ENCODE measurements around the gene GABBR1. TPM values are rescaled to one million over a fixed set of nuclear protein-coding genes. Genes with fewer than 3 reads are reported as not detected.

The GABBR1 gene
- total RNA-seq, 1 donor from 2014 or later, result 38.5 TPM

GRCh38 chr6:29577544-29577943 lies 55.4 kb downstream of the GABBR1 start:
- no peak for ATAC-seq
- TF ChIP-seq, protein P1, sequence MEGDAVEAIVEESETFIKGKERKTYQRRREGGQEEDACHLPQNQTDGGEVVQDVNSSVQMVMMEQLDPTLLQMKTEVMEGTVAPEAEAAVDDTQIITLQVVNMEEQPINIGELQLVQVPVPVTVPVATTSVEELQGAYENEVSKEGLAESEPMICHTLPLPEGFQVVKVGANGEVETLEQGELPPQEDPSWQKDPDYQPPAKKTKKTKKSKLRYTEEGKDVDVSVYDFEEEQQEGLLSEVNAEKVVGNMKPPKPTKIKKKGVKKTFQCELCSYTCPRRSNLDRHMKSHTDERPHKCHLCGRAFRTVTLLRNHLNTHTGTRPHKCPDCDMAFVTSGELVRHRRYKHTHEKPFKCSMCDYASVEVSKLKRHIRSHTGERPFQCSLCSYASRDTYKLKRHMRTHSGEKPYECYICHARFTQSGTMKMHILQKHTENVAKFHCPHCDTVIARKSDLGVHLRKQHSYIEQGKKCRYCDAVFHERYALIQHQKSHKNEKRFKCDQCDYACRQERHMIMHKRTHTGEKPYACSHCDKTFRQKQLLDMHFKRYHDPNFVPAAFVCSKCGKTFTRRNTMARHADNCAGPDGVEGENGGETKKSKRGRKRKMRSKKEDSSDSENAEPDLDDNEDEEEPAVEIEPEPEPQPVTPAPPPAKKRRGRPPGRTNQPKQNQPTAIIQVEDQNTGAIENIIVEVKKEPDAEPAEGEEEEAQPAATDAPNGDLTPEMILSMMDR (IDR thresholded peaks at IDR 0.05), result no peak
- DNase-seq, result no peak
- Histone ChIP-seq H3K4me1 (no peaks in the 10 kb centered on the region), H3K27me3 (ENCODE audit: low read depth) (peaks cover 5% of the 10 kb centered on the region), H3K9me3 (no peaks in the 10 kb centered on the region), H3K36me3 (no peaks in the 10 kb centered on the region), H3K4me3 (no peak overlapping the region), H3K27ac (no peak overlapping the region)
- intact Hi-C loops (cut with DNase I), result no loop called here

- H3K36me3 ChIP-seq, result no peaks in the 10 kb centered on the region
- H3K9me3 ChIP-seq, result no peaks in the 10 kb centered on the region
- H3K4me1 ChIP-seq, result no peaks in the 10 kb centered on the region
- H3K27ac ChIP-seq, result no peak overlapping the region
- TF ChIP-seq, protein P1 (IDR thresholded peaks at IDR 0.05), result no peak
- no peak for ATAC-seq
- no peak for DNase-seq
- no peak overlapping the region for H3K4me3 ChIP-seq
- no peaks in the 10 kb centered on the region for H3K27me3 ChIP-seq (ENCODE audit: low read depth)
- intact Hi-C loops (cut with DNase I), result no loop called here
These were observed 56.9 kb downstream of the GABBR1 start for GRCh38 chr6:29576056-29576455.

DNA sequence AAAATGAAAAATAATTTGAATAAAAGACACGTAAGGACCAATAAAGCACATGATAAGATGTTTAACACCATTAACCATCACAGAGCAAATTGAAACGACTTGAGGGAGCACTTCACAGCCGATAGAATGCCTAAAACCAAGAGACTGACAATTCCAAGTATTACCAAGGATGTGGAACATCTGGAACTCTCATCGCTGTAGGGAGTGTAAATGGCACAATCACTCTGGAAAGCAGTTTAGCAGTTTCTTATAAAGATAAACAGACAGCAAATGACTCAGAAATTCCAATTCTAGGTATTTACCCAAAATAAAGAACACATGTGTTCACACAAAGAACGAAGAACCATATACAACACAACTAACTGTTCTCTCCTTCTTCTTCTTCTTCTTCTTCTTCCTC lies 65.0 kb downstream of the GABBR1 start:
- H3K36me3 ChIP-seq, result no peaks in the 10 kb centered on the region
- no peak overlapping the region for H3K4me3 ChIP-seq
- H3K27me3 ChIP-seq (ENCODE audit: low read depth), result no peaks in the 10 kb centered on the region
- H3K4me1 ChIP-seq, result no peaks in the 10 kb centered on the region
- intact Hi-C loops (cut with DNase I), result no loop called here
- no peaks in the 10 kb centered on the region for H3K9me3 ChIP-seq
- H3K27ac ChIP-seq, result no peak overlapping the region
- DNase-seq (no peak), ATAC-seq (no peak)
- TF ChIP-seq, protein P1 (IDR thresholded peaks at IDR 0.05), result no peak

- TF ChIP-seq, protein P1 (IDR thresholded peaks at IDR 0.05), result no peak
- no peaks in the 10 kb centered on the region for H3K9me3 ChIP-seq
These were observed 65.4 kb downstream of the GABBR1 start for GRCh38 chr6:29567541-29567940.

DNA sequence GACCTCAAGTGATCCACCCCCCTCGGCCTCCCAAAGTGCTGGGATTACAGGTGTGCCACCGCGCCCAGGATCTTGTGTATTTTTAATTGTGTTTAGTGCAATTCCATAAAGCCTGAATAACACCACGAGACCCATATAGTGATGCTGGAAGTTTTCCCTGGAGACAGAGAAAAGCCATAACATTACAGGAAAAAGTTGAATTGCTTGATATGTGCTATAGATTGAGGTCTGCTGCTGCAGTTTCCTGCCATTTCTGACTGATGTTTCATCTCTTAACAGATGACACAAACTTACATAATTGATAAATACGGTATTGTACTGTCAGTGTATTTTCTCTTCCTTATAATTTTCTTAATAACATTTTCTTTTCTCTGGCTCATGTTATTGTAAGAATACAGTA lies 66.1 kb downstream of the GABBR1 start:
- Histone ChIP-seq H3K36me3 (no peaks in the 10 kb centered on the region), H3K9me3 (no peaks in the 10 kb centered on the region), H3K4me1 (no peaks in the 10 kb centered on the region), H3K4me3 (no peak overlapping the region), H3K27ac (no peak overlapping the region), H3K27me3 (ENCODE audit: low read depth) (no peaks in the 10 kb centered on the region)
- TF ChIP-seq, protein P1 (IDR thresholded peaks at IDR 0.05), result no peak
- DNase-seq, result no peak
- intact Hi-C loops (cut with DNase I), result no loop called here
- ATAC-seq, result no peak

More at GRCh38 chr6:29567541-29567940, 65.4 kb downstream of the GABBR1 start:
- Histone ChIP-seq H3K4me3 (no peak overlapping the region), H3K4me1 (no peaks in the 10 kb centered on the region), H3K27me3 (ENCODE audit: low read depth) (no peaks in the 10 kb centered on the region), H3K27ac (no peak overlapping the region), H3K36me3 (no peaks in the 10 kb centered on the region)
- DNase-seq (no peak), ATAC-seq (no peak)
- intact Hi-C loops (cut with DNase I), result no loop called here

DNA sequence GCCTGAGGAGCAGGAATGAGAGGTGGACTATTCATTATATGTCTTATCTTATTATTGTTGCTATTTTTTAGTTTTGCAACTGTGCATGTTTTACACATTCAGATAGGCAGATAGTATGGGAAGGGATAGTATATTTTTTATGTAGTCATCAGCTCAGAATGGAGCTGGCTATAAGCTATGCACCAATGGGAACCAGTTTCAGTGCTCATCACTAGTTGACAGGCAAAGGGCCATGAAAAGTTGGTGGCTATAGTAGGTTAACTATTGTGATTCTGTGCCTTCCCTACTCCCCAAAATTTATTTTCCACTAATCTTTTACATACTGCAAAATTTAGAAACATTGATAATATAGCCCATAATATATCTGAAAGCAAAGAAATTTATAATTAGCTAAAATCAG lies 68.1 kb downstream of the GABBR1 start:
- Histone ChIP-seq H3K36me3 (no peaks in the 10 kb centered on the region), H3K4me3 (no peak overlapping the region), H3K9me3 (no peaks in the 10 kb centered on the region), H3K4me1 (no peaks in the 10 kb centered on the region), H3K27ac (no peak overlapping the region), H3K27me3 (ENCODE audit: low read depth) (no peaks in the 10 kb centered on the region)
- DNase-seq (no peak), ATAC-seq (no peak)
- TF ChIP-seq, protein P1 (IDR thresholded peaks at IDR 0.05), result no peak
- intact Hi-C loops (cut with DNase I), result no loop called here
